ENCODE measurements around the gene HIRA. TPM values are rescaled to one million over a fixed set of nuclear protein-coding genes. Genes with fewer than 3 reads are reported as not detected.

HIRA gene
- total RNA-seq, 3 donors from 2014 or later: 13.5 to 22.9 (median 18.4) TPM

DNA sequence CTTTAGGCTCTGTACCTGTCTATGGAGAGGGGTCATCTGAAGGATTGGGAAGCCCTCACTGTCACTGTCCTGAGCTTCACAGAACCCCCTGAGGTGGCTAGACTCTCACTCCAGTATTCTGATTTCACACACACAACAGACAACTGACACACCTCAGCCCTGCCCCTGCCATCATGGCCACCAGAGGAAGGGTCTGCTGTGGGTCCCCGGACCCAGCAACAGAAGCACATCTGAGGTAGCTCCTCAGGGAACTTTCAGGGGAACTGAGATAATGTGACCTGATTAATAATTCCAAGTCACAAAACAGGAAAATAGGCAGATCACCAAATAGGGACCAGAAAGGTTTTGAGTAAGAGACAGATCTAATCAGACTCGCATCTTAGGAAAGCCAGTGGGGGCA lies 23.5 kb upstream of the HIRA start:
- no peak overlapping the region for H3K27ac ChIP-seq
- intact Hi-C loops (cut with DNase I; ENCODE audit: low total_unique reads): no loop called here
- H3K4me1 ChIP-seq: no peaks in the 10 kb centered on the region
- peaks cover 19% of the 10 kb centered on the region for H3K36me3 ChIP-seq
- H3K27me3 ChIP-seq: no peaks in the 10 kb centered on the region
- TF ChIP-seq POLR2A (IDR thresholded peaks at IDR 0.05) (no peak), POLR2AphosphoS5 (IDR thresholded peaks at IDR 0.05) (no peak), CTCF (IDR thresholded peaks at IDR 0.05) (no peak)
- H3K9me3 ChIP-seq: no peaks in the 10 kb centered on the region
- DNase-seq (ENCODE audit: low spot score in 2 of 2): no peak
- H3K4me3 ChIP-seq: no peak overlapping the region

DNA sequence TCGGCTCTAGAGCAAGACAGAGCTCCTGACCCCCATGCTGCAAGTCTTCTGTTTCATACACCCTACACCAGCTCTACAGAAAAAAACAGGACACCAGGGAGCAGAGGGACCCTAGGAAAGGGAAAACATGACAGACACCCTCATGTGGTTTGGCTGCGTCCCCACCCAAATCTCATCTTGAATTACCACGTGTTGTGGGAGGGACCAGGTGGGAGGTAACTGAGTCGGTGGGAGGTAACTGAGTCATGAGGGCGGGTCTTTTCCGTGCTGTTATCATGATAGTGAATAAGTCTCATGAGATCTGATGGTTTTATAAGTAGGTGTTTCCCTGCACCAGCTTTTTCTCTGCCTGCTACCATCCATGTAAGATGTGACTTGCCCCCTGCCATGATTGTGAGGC lies 22.6 kb upstream of the HIRA start:
- no peaks in the 10 kb centered on the region for H3K9me3 ChIP-seq
- no peak overlapping the region for H3K27ac ChIP-seq
- H3K27me3 ChIP-seq: no peaks in the 10 kb centered on the region
- no peak for DNase-seq (ENCODE audit: low spot score in 2 of 2)
- H3K36me3 ChIP-seq: peaks cover 19% of the 10 kb centered on the region
- TF ChIP-seq CTCF (IDR thresholded peaks at IDR 0.05) (no peak), POLR2A (IDR thresholded peaks at IDR 0.05) (no peak), POLR2AphosphoS5 (IDR thresholded peaks at IDR 0.05) (no peak)
- intact Hi-C loops (cut with DNase I; ENCODE audit: low total_unique reads): no loop called here
- H3K4me3 ChIP-seq: no peak overlapping the region
- H3K4me1 ChIP-seq: no peaks in the 10 kb centered on the region

- DNase-seq (ENCODE audit: low spot score in 2 of 2): no peak
- H3K4me3 ChIP-seq: no peak overlapping the region
- TF ChIP-seq CTCF (IDR thresholded peaks at IDR 0.05) (no peak), POLR2A (IDR thresholded peaks at IDR 0.05) (no peak), POLR2AphosphoS5 (IDR thresholded peaks at IDR 0.05) (no peak)
- no peaks in the 10 kb centered on the region for H3K9me3 ChIP-seq
- H3K27me3 ChIP-seq: no peaks in the 10 kb centered on the region
- H3K27ac ChIP-seq: no peak overlapping the region
- peaks cover 19% of the 10 kb centered on the region for H3K36me3 ChIP-seq
- intact Hi-C loops (cut with DNase I; ENCODE audit: low total_unique reads): no loop called here
- peaks cover 0 to 2% of the 10 kb centered on the region in 2 donors for H3K4me1 ChIP-seq
Observed at GRCh38 chr22:19453718-19454117, 22.2 kb upstream of the HIRA start.

- Histone ChIP-seq H3K27me3 (no peaks in the 10 kb centered on the region), H3K36me3 (peaks cover 19% of the 10 kb centered on the region), H3K9me3 (no peaks in the 10 kb centered on the region), H3K27ac (no peak overlapping the region), H3K4me1 (peaks cover 0 to 7% of the 10 kb centered on the region in 2 donors), H3K4me3 (no peak overlapping the region)
- no peak for DNase-seq (ENCODE audit: low spot score in 2 of 2)
- no peak for TF ChIP-seq POLR2A (IDR thresholded peaks at IDR 0.05)
- TF ChIP-seq CTCF (IDR thresholded peaks at IDR 0.05): no peak
- no peak for TF ChIP-seq POLR2AphosphoS5 (IDR thresholded peaks at IDR 0.05)
- intact Hi-C loops (cut with DNase I; ENCODE audit: low total_unique reads): no loop called here
Observed at GRCh38 chr22:19451570-19451969, 20.0 kb upstream of the HIRA start.

DNA sequence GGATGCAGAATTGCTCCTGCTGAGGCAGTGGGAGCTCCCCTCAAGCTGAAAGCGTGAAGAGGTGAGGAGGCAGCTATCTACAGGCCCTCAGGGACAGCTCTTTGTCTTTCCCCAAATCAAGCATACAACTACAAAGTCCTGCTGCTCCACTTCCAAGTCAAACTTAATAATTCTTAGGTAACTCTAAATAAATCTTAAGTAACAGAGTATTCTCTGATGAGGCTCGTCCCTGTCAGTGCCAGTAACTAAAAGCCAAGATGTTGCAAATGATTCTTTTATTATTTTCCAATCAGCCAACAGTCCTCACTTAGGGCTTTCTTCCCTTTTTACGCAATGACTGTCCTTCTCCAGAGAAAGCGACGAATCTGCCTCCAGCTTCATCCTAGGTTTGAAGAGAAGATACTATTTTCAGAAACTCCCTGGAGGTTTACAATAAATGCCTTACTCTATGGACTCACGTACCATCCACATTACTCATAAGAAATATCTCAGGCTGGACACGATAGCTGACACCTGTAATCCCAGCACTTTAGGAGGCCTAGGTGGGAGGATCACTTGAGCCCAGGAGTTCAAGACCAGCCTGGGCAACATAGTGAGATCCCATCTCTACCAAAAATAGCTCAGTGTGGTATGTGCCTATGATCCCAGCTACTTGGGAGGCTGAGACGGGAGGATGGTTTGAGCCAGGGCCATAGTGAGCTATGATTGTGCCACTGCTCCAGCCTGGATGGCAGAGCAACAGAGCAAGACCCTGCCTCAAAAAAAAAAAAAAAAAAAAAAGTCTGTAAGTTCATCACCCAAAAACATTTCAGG lies 19.0 kb upstream of the HIRA start:
- intact Hi-C loops (cut with DNase I; ENCODE audit: low total_unique reads): no loop called here
- no peak for DNase-seq (ENCODE audit: low spot score in 2 of 2)
- H3K4me1 ChIP-seq: peaks cover 0 to 14% of the 10 kb centered on the region in 2 donors
- TF ChIP-seq POLR2A (IDR thresholded peaks at IDR 0.05) (no peak), POLR2AphosphoS5 (IDR thresholded peaks at IDR 0.05) (no peak), CTCF (IDR thresholded peaks at IDR 0.05) (no peak)
- no peak overlapping the region for H3K4me3 ChIP-seq
- H3K27ac ChIP-seq: no peak overlapping the region
- H3K36me3 ChIP-seq: peaks cover 13% of the 10 kb centered on the region
- H3K9me3 ChIP-seq: no peaks in the 10 kb centered on the region
- H3K27me3 ChIP-seq: no peaks in the 10 kb centered on the region
